Colon (tissue), 2 donors: ENCODE results near the gene DAB2IP.

Source experiments
- FAIRE-seq: peaks from 2 replicates; lab custom pipeline; 2012; peaks lifted over from hg19 to GRCh38; lab: Jason Lieb, UNC
- donor health status: control.
- donor health status: control.

Gene DAB2IP

DNA sequence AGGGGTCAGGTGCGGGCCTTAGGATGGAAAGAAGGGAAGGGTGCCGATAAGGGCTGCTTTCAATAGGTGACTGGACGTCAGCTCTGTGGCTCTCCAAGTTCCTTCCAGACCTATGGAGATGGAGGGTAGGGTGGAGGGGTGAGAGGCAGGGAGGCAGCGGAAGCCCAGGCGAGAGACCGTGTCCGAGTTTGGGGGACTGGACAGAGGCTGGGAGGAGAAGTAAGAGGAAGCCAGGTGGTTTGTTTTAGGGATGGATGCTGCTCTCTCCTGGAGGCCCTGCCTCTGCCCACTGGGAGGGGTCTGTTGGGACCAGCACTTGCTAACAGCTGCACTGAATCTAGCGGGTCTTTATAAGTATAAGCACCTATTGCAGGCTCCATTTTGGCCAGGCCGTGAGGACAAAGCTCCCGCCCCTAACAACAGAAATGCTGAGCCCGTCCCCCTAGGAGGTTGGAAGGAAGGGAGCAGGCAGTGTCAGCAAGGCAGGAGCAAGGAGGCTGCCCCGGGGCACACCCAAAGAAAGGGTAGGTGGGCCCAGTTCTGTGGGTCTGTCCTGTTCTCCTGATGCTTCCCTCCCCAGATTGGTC, 167.5 kb downstream of the DAB2IP start:
- FAIRE-seq, result no peak

DNA sequence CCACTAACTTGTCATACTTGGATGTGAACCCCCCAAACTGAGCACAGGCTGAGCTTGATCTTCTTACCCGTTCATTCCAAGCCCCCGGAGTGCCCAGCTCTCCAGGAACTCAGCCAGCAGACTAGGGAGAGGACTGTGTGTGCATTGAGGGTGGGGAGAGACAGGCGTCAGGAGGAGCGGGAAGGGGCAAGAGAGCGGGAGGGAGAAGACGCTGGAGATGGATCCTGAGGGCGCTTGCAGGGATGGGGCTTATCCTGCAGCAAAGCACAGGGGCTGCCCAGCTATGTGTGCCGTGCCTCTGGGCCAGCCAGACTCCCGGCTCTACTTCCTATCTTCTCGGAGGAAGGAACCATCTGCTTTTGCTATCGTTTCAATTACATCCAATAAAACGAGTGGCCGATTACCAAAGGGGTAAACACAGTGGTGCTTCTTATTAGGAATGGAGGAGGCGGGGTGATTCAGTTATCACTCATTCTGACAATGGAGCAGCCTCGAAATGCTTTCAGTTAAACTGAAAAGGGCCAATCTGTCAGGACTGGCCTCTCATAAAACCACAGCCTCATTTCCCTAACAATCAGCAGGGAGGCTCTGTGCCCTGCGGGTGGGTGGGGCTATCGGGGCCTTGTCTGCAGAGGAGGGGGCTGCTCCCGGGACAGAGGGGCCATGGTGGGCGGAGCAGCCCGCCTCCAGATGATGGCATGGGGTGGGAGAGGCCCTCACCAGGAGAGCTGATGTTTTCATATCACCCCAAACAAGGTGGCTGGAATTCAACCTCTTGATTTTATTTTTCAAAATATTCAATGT, 168.2 kb downstream of the DAB2IP start:
- FAIRE-seq, result no peak

DNA sequence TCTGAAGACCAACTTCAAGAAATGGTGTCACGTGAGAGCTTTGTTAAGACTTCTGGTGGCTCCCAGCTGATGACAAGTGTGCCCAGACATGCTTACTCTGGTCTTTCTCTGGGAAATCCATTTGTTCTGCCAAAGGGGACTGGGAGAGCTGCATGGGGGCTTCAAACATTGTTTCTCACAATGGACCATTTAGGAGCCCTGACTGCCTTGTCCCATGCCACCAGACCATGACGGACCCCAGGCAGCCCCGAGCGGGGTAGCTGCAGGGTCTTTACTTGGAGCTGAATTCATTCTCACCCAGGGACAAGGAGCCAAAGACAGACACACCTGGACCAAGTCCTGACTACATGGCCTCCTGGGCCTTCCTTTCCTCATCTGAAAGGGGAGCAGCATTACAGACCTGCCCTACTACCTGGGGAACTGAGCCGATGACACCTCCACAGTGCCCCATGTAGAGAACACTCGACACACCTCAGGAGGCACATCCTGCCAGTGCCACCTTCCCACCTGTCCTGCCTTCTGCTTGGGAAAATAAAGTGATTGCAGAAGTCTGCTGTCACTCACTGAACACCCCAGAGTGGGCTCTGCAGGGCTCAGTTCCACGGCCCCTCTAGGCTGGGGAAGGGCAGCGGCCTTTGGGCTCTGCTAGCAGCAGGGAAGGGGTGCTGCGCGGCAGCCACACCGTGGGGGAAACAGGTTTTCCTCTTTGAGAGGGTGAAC, 169.0 kb downstream of the DAB2IP start:
- FAIRE-seq, result no peak

DNA sequence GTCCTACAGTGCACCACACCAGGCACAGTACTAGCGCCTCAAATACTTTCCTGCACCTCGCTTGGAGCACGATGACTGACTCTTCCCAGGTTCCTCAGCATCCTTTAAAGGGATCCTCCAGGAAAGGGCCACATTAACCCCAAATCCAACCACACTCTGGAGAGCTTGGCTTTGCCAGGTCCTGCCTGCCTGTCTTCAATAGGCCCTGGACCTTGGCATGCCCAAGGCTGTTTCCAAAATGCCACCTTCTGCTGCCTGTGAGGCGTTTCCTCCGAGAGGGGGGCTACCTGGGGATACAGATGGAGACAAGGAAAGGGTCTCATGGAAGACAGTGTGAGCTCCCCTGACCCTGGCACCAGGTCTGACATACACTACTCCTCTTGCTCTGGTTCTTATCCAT, 169.9 kb downstream of the DAB2IP start:
- FAIRE-seq, result no peak

DNA sequence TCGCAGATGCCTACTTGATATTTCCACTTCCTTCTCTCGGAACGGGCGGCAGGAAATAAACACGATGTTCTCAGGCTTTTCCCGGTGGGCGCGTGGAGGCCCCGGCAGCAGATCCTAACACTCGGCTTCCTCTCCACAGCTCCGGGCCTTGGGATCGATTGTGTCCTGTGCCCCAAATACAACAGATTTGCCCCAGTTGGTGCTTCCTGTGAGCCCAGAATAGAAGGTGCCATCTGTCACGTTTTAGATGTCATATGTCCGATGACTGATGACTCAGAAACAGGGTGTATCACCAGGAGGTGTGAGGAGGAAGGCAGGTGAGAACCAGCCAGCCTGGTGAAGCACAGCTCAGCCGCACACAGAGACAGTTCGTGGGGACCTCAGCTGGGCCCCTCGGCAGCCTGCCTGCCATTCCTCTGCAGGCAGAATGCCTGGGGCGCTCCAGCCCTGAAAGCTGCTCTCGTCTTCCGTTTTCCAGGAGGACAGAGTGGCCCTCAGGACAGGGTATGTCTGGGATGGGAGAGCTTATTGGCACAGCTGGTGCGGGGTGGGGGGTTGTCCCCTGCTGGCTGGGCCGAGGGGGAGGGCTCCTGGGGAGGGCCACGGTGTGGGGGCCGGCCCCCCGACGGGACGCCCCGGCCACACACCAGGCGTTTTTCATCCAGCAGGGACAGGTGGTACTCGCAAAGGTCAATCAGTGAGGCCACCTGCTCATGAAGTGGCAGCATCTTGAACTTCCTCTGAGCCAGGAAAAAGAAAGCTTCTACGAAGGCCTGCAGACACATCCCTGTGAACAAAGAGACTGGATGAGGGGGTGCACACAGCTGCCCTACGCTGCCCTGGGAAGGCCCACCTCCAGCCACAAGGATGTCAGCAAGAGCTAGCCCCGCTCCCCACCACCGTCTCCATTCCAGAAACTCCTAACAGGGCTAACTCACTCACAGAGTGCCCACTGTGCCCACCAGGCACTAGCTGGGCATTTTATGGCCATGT, 171.0 kb downstream of the DAB2IP start:
- FAIRE-seq, result no peak

DNA sequence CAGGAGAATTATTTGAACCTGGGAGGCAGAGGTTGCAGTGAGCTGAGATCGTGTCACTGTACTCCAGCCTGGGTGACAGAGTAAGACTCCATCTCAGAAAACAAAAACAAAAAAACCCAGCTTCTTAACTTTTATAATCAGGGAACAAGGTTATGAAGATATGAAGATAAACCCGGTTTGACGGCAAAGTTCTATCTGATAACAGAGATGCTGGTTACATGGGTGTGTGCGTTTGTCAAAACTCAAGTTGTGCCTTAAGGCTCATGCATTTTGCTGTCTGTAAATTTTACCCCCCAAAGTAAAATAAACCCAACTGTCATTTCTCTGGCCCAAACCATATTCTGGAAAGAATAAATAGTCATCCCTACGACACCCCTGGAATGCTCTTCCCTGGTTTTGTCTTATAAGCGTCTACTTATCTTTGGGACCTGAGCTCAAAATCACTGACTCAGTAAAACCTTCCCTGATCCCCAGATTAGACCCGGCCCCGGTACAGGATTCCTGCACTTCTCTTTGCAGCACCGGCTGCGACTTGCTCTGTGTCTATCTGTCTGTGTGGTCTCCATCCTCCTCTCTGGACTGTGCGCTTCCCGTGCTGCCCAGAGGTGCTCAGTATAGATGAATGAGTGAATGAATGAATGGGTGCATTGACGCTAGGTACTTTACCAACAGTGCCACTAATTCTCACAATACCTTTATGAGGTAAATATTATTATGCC, 172.2 kb downstream of the DAB2IP start:
- FAIRE-seq, result no peak

DNA sequence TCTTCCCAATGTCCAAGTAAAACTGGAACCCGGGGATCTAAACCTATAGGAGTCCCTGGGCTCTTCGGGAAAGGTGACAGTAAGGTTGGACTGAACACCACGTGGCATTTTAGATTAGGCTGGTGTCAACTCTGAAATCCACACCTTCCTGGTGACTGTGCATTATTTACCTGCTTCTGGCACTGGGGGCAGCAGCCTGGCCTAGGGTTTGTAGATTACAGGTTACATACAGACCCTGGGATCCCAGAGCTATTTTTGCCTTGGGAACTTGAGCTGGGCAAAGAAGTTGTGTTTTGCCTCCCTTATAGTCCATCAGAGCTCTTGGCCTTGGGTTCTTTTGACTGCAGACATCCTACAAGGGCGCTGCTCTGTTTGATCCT, 173.2 kb downstream of the DAB2IP start:
- no peak for FAIRE-seq

DNA sequence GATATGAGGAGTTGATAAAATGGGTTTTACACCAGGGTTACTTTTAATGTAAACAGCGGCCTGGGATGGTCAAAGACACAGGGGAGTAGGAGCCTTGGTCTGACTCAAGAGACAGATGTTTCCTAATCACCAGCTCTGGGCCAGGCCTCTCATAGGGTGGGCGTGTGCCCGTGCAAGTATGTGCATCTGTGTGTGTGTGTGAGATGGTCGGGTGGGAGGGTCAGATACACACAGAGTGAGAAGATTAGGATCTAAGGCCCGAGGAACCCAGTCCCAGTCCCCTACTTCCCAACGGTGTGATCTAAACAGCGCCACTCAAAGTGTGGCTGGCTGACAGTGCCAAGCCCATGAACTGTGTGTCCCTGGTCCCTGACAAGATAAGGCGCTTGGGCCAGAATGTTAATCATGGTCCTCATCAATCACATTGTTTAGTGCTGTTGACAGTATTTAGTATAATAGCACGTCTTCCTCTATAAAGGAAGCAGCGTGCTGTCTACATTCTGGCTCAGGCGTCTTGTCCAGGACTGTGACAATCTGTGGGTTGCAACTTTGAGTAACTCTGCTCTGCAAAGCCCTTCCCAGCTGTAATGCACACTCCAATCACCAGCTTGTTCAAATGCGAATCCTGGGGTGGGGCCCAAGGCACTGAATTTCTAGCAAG, 173.7 kb downstream of the DAB2IP start:
- FAIRE-seq, result no peak

DNA sequence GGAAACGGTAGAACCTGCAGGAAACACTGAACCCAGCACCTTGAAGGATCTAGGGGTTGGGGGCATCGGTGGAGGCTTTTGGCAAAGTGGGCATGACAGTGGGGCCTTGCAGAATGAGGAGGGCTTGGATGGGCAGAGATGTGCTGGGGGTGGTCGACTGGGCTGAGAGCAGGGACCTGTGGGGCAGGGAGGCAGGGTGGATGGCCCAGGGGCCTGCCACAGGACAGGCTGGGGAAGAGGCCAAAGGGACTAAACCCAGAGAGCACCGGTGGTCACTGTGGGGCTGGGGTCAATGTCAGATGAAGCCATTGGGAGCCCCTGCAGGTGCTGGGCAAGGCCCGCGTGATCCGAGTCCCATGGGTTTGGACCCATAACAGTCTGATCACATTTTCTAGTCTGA, 175.3 kb downstream of the DAB2IP start:
- FAIRE-seq, result no peak

DNA sequence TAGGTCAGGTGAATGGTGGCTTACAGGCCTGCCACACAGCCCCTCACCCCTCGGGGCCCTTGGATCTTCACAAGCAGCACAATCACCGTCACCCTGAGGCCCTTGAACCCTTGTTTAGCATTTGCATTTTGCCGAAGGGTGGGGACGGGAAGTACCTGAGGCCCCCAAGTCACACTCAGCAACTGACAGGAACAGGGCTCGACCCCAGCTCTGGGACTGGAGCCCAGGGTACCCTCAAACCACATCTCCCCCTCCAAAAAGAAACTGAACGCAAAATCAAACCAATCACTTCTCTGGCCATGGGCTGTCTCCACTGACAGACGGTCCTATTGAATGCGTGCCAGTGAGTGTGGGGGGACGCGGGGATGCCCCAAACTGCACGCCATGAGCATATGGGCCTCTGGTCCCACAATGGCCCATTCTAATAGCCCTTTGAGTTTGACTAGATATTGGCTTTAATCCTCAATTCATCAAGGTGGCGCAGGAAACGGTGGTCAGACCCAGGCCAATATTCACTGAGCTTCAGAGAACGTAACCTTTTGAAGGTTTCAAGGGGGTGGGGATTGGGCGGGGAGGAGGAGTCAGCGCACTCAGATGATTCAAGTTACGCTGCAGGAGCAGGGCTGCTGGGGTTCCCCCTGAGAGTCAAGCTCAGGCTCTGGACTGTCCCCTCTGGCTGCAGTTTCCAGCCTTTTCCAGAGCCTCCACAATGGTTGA, 176.0 kb downstream of the DAB2IP start:
- no peak for FAIRE-seq

DNA sequence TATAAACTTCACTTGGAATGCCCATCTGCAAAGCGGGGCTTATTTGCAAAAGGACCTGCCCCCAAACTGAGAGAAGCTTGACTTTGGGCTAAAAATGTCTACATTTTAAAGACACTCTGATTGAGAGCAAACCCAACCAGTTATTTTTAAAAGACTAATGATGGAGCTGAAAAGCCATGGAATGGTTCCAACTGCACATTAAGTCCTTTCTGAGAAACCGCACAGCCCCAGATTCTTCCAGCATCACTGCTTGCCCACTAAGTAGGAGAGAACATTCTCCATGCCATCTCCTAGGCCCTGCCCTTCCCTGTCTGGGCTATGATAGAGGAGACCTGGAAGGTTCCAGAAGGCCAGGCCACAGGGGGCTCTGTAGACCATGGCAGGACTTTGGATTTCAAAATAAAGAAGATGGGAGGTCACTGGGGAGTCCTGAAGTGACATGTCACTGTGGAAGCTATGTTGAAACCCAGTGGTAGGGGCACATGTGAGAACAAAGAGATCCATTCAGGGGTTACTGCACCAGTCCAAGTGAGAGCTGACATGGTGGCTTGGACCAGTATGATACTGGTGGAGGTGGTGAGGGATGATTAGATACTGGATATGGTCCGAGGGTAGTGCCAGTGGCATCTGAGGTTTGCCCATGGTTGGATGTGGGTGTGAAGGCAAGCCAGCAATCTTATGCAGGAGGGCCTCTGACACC, 179.2 kb downstream of the DAB2IP start:
- FAIRE-seq, result no peak

DNA sequence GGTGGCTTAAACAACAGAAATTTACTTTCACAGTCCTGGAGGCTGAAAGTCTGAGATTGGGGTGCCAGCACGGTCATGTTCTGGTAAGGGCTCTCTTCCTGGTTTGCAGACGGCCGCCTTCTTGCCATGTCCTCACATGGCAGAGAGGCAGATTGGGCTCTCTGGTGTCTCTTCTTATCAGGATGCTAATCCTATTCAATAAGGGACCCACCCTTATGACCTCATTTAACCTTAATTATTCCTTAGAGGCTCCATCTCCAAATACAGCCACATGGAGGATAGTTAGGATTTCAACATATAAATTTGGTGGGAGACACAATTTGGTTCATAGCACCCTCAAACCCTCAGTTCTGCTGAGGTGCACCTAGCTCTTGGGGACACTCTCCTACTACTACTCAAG, 180.4 kb downstream of the DAB2IP start:
- FAIRE-seq, result no peak

DNA sequence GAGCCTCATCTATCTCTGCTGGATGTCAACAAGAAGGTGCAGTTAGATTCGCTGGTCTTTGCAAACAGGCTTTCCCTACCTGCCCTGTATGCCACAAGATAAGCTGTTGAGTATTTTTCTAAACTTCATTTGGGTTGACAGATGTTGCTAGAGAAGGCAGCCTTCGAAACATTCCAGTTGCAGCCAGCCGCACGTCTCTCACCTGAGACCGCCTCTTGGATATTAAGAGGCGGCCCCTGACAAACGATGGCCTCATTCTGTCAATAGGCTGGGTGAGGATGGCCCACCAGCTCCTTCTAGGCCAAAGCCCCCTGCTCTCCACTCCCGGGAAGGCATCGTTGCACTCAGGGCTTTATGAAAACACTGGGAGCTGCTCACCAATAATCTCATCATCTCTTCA, 181.6 kb downstream of the DAB2IP start:
- FAIRE-seq, result no peak
